GM20431 (cell line): ENCODE data around the gene ADD3.

Experiments used
- in situ Hi-C: fragments of 300-500 bp; cut with MseI, MboI; formaldehyde crosslinking; loops from one replicate; pipeline ENCODE4 v1.15.0; 2020; ENCODE audit warnings: low sequenced_read_pairs; ENCODE audit not compliant: unreplicated experiment

Gene ADD3

DNA sequence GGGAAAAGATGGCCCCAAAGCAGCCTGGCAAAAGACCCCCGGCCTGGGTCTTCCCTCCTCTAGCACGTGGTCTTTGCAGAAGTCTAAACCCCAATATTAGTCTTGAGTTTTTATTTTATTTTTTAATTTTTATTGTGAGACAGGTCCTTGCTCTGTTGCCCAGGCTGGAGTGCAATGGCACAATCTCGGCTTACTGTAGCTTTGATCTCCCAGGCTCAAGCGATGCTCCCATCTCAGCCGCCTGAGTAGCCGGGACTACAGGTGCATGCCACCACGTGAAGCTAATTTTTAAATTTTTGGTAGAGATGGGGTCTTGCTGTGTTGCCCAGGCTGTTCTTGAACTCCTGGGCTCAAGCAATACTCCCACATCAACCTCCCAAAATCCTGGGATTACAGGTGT lies 159.4 kb downstream of the ADD3 start:
- in situ Hi-C loops: no loop called here

GRCh38 chr10:110168601-110169481 lies 161.1 kb downstream of the ADD3 start:
- in situ Hi-C loops: no loop called here

DNA sequence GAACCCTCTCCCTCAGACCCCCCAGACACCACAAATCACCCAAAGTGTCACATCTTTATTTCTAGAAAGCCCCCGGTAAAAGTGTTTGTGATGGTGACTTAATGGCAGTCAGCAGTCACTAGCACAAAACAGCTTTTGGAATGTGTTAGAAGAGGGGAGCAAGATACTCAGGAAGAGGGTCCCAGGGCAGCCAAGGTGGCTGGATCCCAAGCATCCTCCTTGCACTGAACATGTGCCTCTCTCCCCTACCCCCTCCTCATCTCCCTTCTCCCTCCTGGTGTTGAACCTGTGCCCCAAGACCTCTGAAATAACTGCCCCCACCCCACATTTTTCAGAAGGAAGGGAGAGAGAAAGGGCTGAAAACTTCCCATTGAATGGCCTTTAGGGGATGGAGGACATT lies 161.8 kb downstream of the ADD3 start:
- in situ Hi-C loops: no loop called here

DNA sequence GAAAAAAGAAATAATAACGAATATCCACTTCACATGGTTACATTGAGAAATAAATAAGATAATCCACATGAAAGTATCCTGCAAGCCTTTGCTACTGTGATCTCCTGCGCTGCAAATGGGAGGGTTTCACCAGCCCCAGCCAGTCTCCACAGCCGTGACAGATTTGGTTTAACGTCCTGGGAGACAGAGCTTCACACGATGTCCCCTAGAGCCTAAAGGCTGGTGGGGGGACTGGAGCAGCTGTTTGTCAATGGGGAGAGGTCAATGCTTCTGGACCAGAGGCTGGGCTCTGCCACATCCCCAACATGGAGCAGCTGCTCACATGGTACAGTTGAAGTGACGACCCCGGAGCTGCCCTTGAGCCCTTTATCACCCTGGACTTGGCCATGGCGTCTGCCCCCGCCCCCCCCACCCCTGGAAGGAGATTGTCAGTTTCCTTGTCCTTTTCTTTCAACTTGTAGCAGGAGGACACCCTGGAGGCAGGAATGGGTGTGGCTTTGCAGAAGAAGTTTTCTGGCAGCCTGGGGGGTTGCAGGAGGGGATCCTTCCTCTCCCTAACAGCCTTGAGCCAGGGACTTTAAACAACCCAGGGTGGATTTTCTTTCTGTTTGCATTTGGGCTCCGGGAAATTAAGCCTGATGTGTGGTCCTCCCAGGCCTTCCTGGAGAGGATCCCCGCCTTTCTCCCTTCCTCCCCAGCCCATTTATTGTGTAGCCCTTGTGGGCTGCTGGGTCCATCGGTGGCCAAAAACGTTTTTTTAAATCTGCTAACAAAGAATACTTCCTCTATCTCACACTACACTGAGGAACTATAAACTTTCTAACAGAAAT lies 162.6 kb downstream of the ADD3 start:
- in situ Hi-C loops: no loop called here

- in situ Hi-C loops: no loop called here
These were observed 163.2 kb downstream of the ADD3 start for GRCh38 chr10:110171032-110171431.

DNA sequence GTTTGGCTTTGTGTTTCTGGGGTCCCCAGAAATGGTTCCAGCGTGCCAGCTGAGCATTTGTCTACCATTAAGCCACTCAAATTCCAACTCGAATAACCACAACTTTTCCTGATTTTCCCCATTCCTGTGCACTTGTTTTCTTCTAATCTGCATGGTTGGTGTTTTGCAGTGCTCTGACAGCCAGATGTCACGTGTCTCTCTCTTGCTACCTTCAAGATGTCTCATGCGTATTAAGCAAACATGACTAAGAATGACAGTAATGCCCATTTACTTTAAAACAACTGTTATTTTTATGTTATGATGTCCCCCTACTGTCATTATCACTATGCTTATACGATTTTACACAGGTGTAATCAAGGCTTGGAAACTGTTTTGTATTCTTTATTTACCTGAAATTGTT lies 164.4 kb downstream of the ADD3 start:
- in situ Hi-C loops: no loop called here

DNA sequence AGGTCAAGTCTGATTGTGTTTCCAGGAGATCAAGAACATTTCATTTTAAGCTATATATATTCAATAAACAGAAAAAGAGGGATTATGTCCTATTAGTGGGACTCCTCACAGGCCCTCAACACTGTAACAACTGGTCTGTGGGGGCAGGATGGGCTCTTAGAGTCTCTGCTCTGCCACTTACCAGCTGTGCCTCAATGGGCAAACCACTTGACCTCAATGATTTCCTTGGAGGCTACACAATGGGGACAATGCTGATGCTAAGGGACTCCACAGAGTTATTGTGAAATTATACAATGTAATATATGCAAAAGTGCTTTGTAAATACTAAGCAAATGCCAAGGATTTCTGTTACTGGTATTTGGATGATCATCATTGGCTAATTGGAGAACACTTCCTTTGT lies 166.4 kb downstream of the ADD3 start:
- in situ Hi-C loops: no loop called here

- in situ Hi-C loops: no loop called here
These were observed 167.0 kb downstream of the ADD3 start for GRCh38 chr10:110174816-110175215.

GRCh38 chr10:110175406-110175805 lies 167.6 kb downstream of the ADD3 start:
- in situ Hi-C loops: no loop called here

DNA sequence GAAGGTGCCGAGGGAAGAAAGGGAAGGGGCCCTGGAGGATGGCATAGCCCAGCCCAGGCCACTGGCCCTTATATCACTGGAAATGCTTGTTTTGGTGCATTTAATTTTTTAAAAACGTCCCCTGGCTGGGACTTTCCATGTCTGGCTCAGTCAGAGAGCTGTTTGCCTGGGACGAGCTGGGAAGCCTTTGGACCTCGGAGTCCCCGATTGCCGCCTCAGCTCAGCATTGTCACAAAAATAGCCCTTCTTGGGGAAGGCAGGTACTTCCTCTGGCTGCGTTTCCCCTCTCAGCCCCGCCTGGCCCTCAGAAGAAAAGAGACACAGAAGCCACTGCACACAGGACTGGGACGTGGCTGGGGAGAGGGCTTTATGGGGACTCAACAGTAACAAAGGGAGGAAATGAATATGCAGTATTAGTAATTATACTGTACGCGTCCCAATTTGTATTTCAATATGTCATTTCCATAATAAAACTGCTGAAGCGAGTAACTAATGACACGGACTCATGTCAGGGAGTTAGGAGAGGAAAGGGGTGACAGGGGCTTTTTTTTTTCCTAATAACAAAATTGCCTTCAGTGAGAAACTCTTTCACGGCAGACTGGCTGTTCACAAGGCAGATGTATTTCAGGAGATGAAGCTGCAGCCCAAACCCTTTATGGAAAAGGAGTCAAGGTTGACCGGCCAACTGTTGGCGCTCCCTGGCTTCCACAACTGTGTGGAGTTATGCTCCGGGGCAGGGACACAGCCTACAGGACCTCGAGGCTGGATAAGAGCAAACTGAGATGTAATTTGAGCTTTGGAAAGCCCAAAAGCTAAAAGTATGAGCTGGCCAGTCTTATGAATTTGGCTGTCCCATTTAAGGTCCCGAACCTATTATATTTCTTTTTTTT lies 168.6 kb downstream of the ADD3 start:
- in situ Hi-C loops: no loop called here

GRCh38 chr10:110179220-110179619 lies 171.4 kb downstream of the ADD3 start:
- in situ Hi-C loops: no loop called here

- in situ Hi-C loops: no loop called here
These were observed 173.7 kb downstream of the ADD3 start for GRCh38 chr10:110181451-110181850.

DNA sequence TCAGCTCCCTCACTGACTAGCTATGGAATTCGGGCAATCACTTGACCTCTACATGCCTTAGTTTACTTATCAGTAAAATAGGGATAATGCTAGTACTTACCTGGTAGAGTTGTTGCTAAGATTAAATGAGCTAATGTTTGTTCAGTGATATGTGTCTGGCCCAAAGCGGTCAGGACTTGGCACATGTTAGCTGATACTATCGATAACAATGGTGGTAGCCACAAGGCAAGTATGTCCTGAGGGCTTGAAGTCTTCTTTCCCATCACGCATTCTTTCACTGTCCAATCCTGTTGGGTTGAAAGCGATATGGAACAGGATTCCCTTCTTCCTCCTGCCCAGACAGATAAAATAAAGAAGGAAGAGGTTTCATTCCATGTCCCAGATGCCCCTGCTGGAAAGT lies 174.1 kb downstream of the ADD3 start:
- in situ Hi-C loops: no loop called here

DNA sequence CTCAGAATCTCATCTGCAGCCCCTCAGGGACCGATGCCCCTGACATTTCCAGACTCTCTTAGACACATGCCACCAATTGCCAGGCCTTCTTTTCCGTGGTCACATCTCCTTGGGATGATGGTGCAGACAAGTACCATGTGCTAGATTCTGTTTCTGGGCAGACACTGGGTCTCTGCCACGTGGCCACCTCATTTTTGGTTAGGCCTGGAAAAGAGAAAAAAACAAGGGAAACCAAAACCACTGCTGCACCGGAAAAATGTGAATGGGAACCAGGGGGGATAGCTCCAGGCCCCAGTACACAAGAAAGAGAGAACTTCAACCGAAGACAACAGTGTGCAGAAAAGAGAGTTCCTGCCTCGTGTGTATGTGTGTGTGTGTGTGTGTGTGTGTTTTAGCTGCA lies 176.6 kb downstream of the ADD3 start:
- in situ Hi-C loops: no loop called here
